Ovary (tissue), 10 donors: ENCODE data around the gene TRMO. TPM values are rescaled to one million over a fixed set of nuclear protein-coding genes. Genes with fewer than 3 reads are reported as not detected.

Experiments used
- DNase-seq, 5 donors: peaks; one replicate each; pipeline ENCODE4 v3.0.0-alpha.2; 2019 to 2020
- H3K27ac ChIP-seq, 2 donors: fragments of 200-600 bp; one replicate each; pipeline versions ENCODE4 v1.5.1 to v1.8.0; 2019 to 2022
- H3K27me3 ChIP-seq: fragments of 200-600 bp; one replicate; pipeline ENCODE4 v1.8.0; 2022
- H3K36me3 ChIP-seq: fragments of 200-600 bp; sonication (generic); one replicate; pipeline ENCODE4 v1.5.1; 2019
- H3K4me1 ChIP-seq: one replicate; pipeline ENCODE4 v1.8.1; 2013; ENCODE audit warnings: mild to moderate bottlenecking, moderate library complexity; ENCODE audit not compliant: insufficient read depth
- H3K4me3 ChIP-seq: fragments of 200-600 bp; sonication (generic); one replicate; pipeline ENCODE4 v1.5.1; 2017
- H3K9me3 ChIP-seq, 2 donors: fragments of 200-600 bp in 1 of 2; sonication (generic) in 1 of 2; one replicate each; pipeline versions ENCODE4 v1.5.1 to v1.8.1; 2013 to 2019; ENCODE audit warnings: mild to moderate bottlenecking in 1 of 2, moderate library complexity in 1 of 2
- EP300 ChIP-seq: sonication (generic); formaldehyde crosslinking; IDR thresholded peaks from one replicate; pipeline ENCODE4 v1.6.1; 2017; ENCODE audit warnings: antibody characterized with exemption
- POLR2A ChIP-seq: fragments of 450-650 bp; IDR thresholded peaks from one replicate; pipeline ENCODE4 v1.6.1; 2017; ENCODE audit warnings: antibody characterized with exemption, mild to moderate bottlenecking, moderate library complexity
- WGBS, 3 donors: extraction: QIAGEN DNeasy Blood & Tissue Kit in 1 of 3; methylation state at CpG; one replicate each; pipeline versions ENCODE4 v1.1.5 to v1.1.7; 2013 to 2017; 5-methylcytosine and 5-hydroxymethylcytosine counted together
- intact Hi-C, 4 donors: fragments of 100-400 bp; cut with DNase I; formaldehyde crosslinking; loops; one replicate each; pipeline versions ENCODE4 v1.11.0 to v1.15.1; 2022 to 2023
- long read RNA-seq, 3 donors: library from polyadenylated mRNA in 2 of 3; unstranded in 2 of 3; transcript quantifications; one replicate each; pipeline ENCODE4 v2.0.0 and lab custom pipeline, GENCODE V29; 2021 to 2026
- polyA plus RNA-seq, 2 donors: library from polyadenylated mRNA; stranded (reverse); fragments of 200-250 nt in 1 of 2; fragments of 350-450 nt in 1 of 2; fragmentation: Illumina TruSeq in 1 of 2; extraction: RNeasy Lipid Tissue Mini Kit (QIAGEN cat#74804) in 1 of 2; gene quantifications; one replicate each; pipeline ENCODE4 v1.2.3, GENCODE V29; 2013 to 2014
- total RNA-seq, 7 donors: library from RNA; depleted of rRNA in 2 of 7; stranded (reverse); fragments of >200 nt in 2 of 7; fragmentation: NEBNext Ultra II Directional in 3 of 7; extraction: Animal tissue kit (Norgen Biotek cat#: 25700) in 3 of 7; gene quantifications; one replicate each; pipeline versions ENCODE4 v1.1.0 to v1.2.4, GENCODE V29; 2016 to 2023
- TF ChIP-seq, protein P1 (sequence below), 3 donors: fragments of 450-650 bp in 2 of 3; fragments of 200-600 bp in 1 of 3; IDR thresholded peaks; one replicate each; pipeline versions ENCODE4 v1.5.1 to v1.8.0; 2016 to 2022; ENCODE audit warnings: antibody characterized with exemption in 3 of 3, mild to moderate bottlenecking in 1 of 3
- donor health status: DM: no; HTN: no; CAD: no; lungs with moderate emphysema.
- donor health status: DM: no; HTN: no; CAD: no.
- donor health status: Bipolar disorder and iron deficiency.
- donor health status: DM: yes; HTN: yes; CAD: no.
- donor health status: DM: no; HTN: no; CAD: no.
- donor health status: DM: yes; HTN: yes; CAD: no.

Gene TRMO, protein sequence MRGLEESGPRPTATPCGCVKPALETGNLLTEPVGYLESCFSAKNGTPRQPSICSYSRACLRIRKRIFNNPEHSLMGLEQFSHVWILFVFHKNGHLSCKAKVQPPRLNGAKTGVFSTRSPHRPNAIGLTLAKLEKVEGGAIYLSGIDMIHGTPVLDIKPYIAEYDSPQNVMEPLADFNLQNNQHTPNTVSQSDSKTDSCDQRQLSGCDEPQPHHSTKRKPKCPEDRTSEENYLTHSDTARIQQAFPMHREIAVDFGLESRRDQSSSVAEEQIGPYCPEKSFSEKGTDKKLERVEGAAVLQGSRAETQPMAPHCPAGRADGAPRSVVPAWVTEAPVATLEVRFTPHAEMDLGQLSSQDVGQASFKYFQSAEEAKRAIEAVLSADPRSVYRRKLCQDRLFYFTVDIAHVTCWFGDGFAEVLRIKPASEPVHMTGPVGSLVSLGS
- total RNA-seq (10 to 100 TPM; 11.5 to 19.4 (median 15.3) TPM), polyA plus RNA-seq (10 to 100 TPM; 12.6 to 25.3 TPM)
- long read RNA-seq, donor 1, transcript TRMO-203 (5 exons, 1,647 nt), result major isoform, 19 of 34 reads
- long read RNA-seq, donor 1, partial matches to known transcripts, result 1 of 34 reads
- long read RNA-seq, donor 1, other reads (novel, unspliced or antisense), result 13 of 34 reads
- long read RNA-seq, donor 2, partial matches to known transcripts, result 0 of 6 reads
- long read RNA-seq, donor 2, other reads (novel, unspliced or antisense), result 0 of 6 reads
- long read RNA-seq, donor 3, partial matches to known transcripts, result 0 of 6 reads
- long read RNA-seq, donor 3, other reads (novel, unspliced or antisense), result 4 of 6 reads

DNA sequence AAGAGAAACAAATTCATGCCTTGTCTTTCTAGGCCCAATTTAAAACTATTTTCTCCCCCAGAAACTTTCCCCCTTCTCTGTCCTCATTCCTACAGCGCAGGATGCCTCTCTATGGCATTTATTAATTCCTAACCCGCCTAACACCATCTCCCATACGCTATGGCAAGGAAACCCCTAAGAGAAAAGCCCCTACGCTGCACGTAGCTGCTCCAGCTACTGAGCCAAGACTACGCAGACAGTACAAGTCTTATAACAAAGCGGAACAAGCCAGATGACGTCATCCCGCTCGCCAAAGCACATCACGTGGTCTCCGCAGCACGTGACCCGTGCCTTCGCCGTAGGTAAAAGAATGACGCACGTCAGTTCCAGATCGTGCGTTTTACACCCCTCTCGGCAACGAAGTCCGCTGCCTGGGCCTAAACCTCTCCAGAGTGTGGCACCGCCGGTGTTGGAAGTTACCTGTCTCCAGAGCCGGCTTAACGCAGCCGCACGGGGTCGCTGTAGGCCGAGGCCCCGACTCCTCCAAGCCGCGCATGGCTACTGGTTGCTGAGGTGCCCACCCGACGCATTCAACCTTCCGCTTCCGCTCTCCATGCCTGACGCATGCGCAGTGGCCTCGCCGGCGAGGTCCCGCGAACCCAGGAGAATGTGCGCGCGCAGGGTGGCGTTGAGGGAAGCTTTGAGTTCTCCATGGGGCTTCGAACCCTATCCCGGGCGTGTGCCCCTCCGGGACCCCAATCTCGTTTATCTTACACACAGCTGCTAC, at the start of gene TRMO:
TRMO (minus strand) TSS at position 542 of the 766 bp plus-strand sequence; CDS start at position 535, 7 bp downstream.
- Histone ChIP-seq H3K36me3 (no peaks in the 10 kb centered on the region), H3K27me3 (no peaks in the 10 kb centered on the region), H3K27ac (peak within 1 kb of the TSS; percentile 95 to 97), H3K4me1 (no peaks in the 10 kb centered on the region), H3K4me3 (peak within 1 kb of the TSS; percentile 72), H3K9me3 (no peaks in the 10 kb centered on the region)
- intact Hi-C loops, result loop anchor here (2.0 to 10.0 kb wide), 8 partner anchors 60 to 343 kb away; partner anchors contain the start of genes ANP32B (in 2 of the 4) and TBC1D2 (in 2 of the 4)
- peak; percentile 97 to 99 (median 98) for DNase-seq
- WGBS, 3 donors, result 0 to 1% (median 1%) methylated on average over 54 of the region's 54 CpGs
- TF ChIP-seq POLR2A (peak; percentile 89), EP300 (peak; percentile 73)
- TF ChIP-seq, protein P1, sequence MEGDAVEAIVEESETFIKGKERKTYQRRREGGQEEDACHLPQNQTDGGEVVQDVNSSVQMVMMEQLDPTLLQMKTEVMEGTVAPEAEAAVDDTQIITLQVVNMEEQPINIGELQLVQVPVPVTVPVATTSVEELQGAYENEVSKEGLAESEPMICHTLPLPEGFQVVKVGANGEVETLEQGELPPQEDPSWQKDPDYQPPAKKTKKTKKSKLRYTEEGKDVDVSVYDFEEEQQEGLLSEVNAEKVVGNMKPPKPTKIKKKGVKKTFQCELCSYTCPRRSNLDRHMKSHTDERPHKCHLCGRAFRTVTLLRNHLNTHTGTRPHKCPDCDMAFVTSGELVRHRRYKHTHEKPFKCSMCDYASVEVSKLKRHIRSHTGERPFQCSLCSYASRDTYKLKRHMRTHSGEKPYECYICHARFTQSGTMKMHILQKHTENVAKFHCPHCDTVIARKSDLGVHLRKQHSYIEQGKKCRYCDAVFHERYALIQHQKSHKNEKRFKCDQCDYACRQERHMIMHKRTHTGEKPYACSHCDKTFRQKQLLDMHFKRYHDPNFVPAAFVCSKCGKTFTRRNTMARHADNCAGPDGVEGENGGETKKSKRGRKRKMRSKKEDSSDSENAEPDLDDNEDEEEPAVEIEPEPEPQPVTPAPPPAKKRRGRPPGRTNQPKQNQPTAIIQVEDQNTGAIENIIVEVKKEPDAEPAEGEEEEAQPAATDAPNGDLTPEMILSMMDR (IDR thresholded peaks at IDR 0.05), result peak; percentile 33 to 85 (median 59)

DNA sequence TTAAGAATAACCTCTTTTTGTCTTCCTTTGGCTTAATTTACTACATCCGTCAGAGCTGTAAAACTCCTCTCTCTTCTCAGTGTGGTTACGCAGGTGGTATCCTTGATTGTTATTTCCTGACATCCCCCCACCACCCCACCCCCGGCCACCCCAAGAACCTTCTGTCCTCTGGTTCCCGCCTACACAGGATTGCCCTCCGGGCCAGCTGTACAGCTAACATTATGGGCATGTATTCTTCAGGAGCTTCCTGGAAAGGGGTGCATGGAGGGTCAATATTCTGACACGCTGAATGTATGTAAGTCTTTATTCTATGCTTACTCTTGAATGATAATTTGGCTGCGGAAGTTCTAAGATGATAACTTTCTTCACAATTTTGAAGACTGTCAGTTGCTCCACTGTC, 47.9 kb upstream of the TRMO start:
- WGBS, 3 donors, result 34 to 43% (median 42%) methylated on average over 7 of the region's 7 CpGs
- no peak overlapping the region for H3K27ac ChIP-seq
- no peak overlapping the region for H3K4me3 ChIP-seq
- no peak for DNase-seq
- H3K4me1 ChIP-seq, result no peaks in the 10 kb centered on the region
- H3K9me3 ChIP-seq, result peaks cover 0 to 4% of the 10 kb centered on the region in 2 donors
- TF ChIP-seq POLR2A (no peak), EP300 (no peak)
- TF ChIP-seq, protein P1 (IDR thresholded peaks at IDR 0.05), result no peak
- intact Hi-C loops, result loop anchor here in 1 of 4 donors (10.0 kb wide), 1 partner anchor 65 kb away; no protein-coding TSS in a partner anchor
- no peaks in the 10 kb centered on the region for H3K36me3 ChIP-seq
- no peaks in the 10 kb centered on the region for H3K27me3 ChIP-seq

DNA sequence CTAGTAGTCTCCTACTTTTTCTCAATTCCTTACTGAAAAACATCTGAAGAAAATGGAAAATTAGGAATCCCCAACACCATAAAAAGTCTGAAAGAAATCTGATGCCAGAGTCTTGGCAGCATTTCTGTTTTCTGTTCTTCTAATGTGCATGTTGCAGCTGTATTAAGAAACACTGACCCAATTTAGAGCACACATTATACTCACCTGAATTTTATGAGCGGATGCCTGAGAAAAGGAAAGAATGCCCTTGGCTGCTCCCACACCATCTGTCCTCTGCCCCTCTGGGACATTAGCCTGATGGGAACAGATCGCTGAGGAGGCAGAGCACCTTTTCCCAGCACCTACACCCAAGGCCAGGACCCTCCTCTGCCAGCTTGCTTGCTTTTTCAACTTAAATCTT, 46.7 kb upstream of the TRMO start:
- 61 to 71% (median 62%) methylated on average over 2 of the region's 2 CpGs for WGBS, 3 donors
- TF ChIP-seq, protein P1 (IDR thresholded peaks at IDR 0.05), result no peak
- TF ChIP-seq POLR2A (no peak), EP300 (no peak)
- Histone ChIP-seq H3K9me3 (no peaks in the 10 kb centered on the region), H3K4me1 (no peaks in the 10 kb centered on the region), H3K4me3 (no peak overlapping the region), H3K36me3 (no peaks in the 10 kb centered on the region), H3K27me3 (no peaks in the 10 kb centered on the region), H3K27ac (no peak overlapping the region)
- no peak for DNase-seq
- intact Hi-C loops, result no loop called here

DNA sequence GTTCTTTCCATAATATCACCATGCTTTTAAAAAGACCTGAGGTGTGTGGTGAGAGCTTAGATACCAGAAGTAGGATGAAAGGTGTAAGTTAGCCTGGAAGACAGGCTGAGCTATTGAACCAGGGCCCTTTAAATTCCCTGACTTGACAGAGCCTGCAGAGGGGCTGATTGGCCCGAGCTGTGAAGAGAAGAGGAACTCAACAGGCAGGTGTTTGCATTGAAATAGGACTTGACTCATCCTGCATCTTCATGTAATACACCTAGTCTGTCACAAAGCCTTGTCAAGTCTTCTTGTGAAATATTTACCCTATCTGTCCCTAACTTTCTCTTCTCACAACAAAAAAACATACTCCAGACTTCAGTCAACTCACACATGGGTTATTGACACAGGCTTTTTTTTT, 44.2 kb upstream of the TRMO start:
- Histone ChIP-seq H3K36me3 (no peaks in the 10 kb centered on the region), H3K4me3 (no peak overlapping the region), H3K4me1 (no peaks in the 10 kb centered on the region), H3K9me3 (no peaks in the 10 kb centered on the region), H3K27me3 (no peaks in the 10 kb centered on the region), H3K27ac (no peak overlapping the region)
- intact Hi-C loops, result no loop called here
- DNase-seq, result no peak
- TF ChIP-seq, protein P1 (IDR thresholded peaks at IDR 0.05), result no peak
- no peak for TF ChIP-seq POLR2A
- no peak for TF ChIP-seq EP300
- 4 to 14% (median 9%) methylated on average over 1 of the region's 1 CpG for WGBS, 3 donors
